ENCODE data around the gene AQP1.
A peak's percentile ranks its signal among the peaks of the same experiment; 100 is the strongest.

AQP1 gene

GRCh38 chr7:30877015-30877769, 34.5 kb upstream of the AQP1 start:
- DNase-seq (ENCODE audit: insufficient read length, low spot score) (no peak), FAIRE-seq (no peak)
- no peak for TF ChIP-seq POLR2A (IDR thresholded peaks at IDR 0.05; ENCODE audit: low read depth, low read length)

GRCh38 chr7:30877993-30878392, 33.7 kb upstream of the AQP1 start:
- no peak for DNase-seq (ENCODE audit: insufficient read length, low spot score)
- no peak for TF ChIP-seq POLR2A (IDR thresholded peaks at IDR 0.05; ENCODE audit: low read depth, low read length)
- FAIRE-seq, result no peak

- TF ChIP-seq POLR2A (IDR thresholded peaks at IDR 0.05; ENCODE audit: low read depth, low read length), result no peak
- no peak for DNase-seq (ENCODE audit: insufficient read length, low spot score)
- FAIRE-seq, result no peak
Measured at GRCh38 chr7:30879139-30880124, 32.2 kb upstream of the AQP1 start.

GRCh38 chr7:30880125-30880720, 31.4 kb upstream of the AQP1 start:
- DNase-seq (ENCODE audit: insufficient read length, low spot score) (no peak), FAIRE-seq (no peak)
- no peak for TF ChIP-seq POLR2A (IDR thresholded peaks at IDR 0.05; ENCODE audit: low read depth, low read length)

- no peak for DNase-seq (ENCODE audit: insufficient read length, low spot score)
- FAIRE-seq, result no peak
Measured at GRCh38 chr7:30880941-30881340, 30.7 kb upstream of the AQP1 start.

GRCh38 chr7:30881448-30881847, 30.2 kb upstream of the AQP1 start:
- no peak for TF ChIP-seq POLR2A (IDR thresholded peaks at IDR 0.05; ENCODE audit: low read depth, low read length)
- DNase-seq (ENCODE audit: insufficient read length, low spot score) (no peak), FAIRE-seq (no peak)

More at GRCh38 chr7:30880941-30881340, 30.7 kb upstream of the AQP1 start:
- no peak for TF ChIP-seq POLR2A (IDR thresholded peaks at IDR 0.05; ENCODE audit: low read depth, low read length)

- no peak for TF ChIP-seq POLR2A (IDR thresholded peaks at IDR 0.05; ENCODE audit: low read depth, low read length)
- no peak for DNase-seq (ENCODE audit: insufficient read length, low spot score)
- no peak for FAIRE-seq
Measured at GRCh38 chr7:30884881-30885280, 26.8 kb upstream of the AQP1 start.

GRCh38 chr7:30886608-30887011, 25.0 kb upstream of the AQP1 start:
- no peak for TF ChIP-seq POLR2A (IDR thresholded peaks at IDR 0.05; ENCODE audit: low read depth, low read length)
- DNase-seq (ENCODE audit: insufficient read length, low spot score), result no peak
- no peak for FAIRE-seq

GRCh38 chr7:30887464-30887872, 24.2 kb upstream of the AQP1 start:
- FAIRE-seq, result no peak
- TF ChIP-seq POLR2A (IDR thresholded peaks at IDR 0.05; ENCODE audit: low read depth, low read length), result no peak

GRCh38 chr7:30888747-30889146, 22.9 kb upstream of the AQP1 start:
- no peak for TF ChIP-seq POLR2A (IDR thresholded peaks at IDR 0.05; ENCODE audit: low read depth, low read length)
- DNase-seq (ENCODE audit: insufficient read length, low spot score) (peak; percentile 96), FAIRE-seq (peak; percentile 55)

More at GRCh38 chr7:30887464-30887872, 24.2 kb upstream of the AQP1 start:
- DNase-seq (ENCODE audit: insufficient read length, low spot score), result no peak

GRCh38 chr7:30890226-30890625, 21.4 kb upstream of the AQP1 start:
- no peak for DNase-seq (ENCODE audit: insufficient read length, low spot score)
- TF ChIP-seq POLR2A (IDR thresholded peaks at IDR 0.05; ENCODE audit: low read depth, low read length), result no peak
- no peak for FAIRE-seq

GRCh38 chr7:30893357-30893756, 18.3 kb upstream of the AQP1 start:
- no peak for TF ChIP-seq POLR2A (IDR thresholded peaks at IDR 0.05; ENCODE audit: low read depth, low read length)
- no peak for FAIRE-seq
- no peak for DNase-seq (ENCODE audit: insufficient read length, low spot score)

GRCh38 chr7:30894009-30894408, 17.6 kb upstream of the AQP1 start:
- DNase-seq (ENCODE audit: insufficient read length, low spot score) (no peak), FAIRE-seq (no peak)
- no peak for TF ChIP-seq POLR2A (IDR thresholded peaks at IDR 0.05; ENCODE audit: low read depth, low read length)

All from H54 (cell line).